ENCODE results near the gene HACD2.

Gene HACD2

GRCh38 chr3:123518892-123519485, 65.9 kb downstream of the HACD2 start:
- no peak for DNase-seq (ENCODE audit: low read depth)

GRCh38 chr3:123511726-123512125, 73.1 kb downstream of the HACD2 start:
- DNase-seq (ENCODE audit: low read depth), result no peak
- no peak for TF ChIP-seq CTCF (IDR thresholded peaks at IDR 0.05; ENCODE audit: control insufficient read depth, insufficient read depth, low read depth, low read length, missing control alignments)
- no peak overlapping the region for H3K4me3 ChIP-seq (ENCODE audit: control insufficient read depth, low read depth, low read length)

More at GRCh38 chr3:123518892-123519485, 65.9 kb downstream of the HACD2 start:
- H3K4me3 ChIP-seq (ENCODE audit: control insufficient read depth, low read depth, low read length), result no peak overlapping the region
- TF ChIP-seq CTCF (IDR thresholded peaks at IDR 0.05; ENCODE audit: control insufficient read depth, insufficient read depth, low read depth, low read length, missing control alignments), result no peak

- no peak for TF ChIP-seq CTCF (IDR thresholded peaks at IDR 0.05; ENCODE audit: control insufficient read depth, insufficient read depth, low read depth, low read length, missing control alignments)
These were observed 73.8 kb downstream of the HACD2 start for GRCh38 chr3:123511084-123511483.

GRCh38 chr3:123508178-123508577, 76.7 kb downstream of the HACD2 start:
- TF ChIP-seq CTCF (IDR thresholded peaks at IDR 0.05; ENCODE audit: control insufficient read depth, insufficient read depth, low read depth, low read length, missing control alignments), result no peak
- DNase-seq (ENCODE audit: low read depth), result no peak
- H3K4me3 ChIP-seq (ENCODE audit: control insufficient read depth, low read depth, low read length), result no peak overlapping the region

More at GRCh38 chr3:123511084-123511483, 73.8 kb downstream of the HACD2 start:
- no peak overlapping the region for H3K4me3 ChIP-seq (ENCODE audit: control insufficient read depth, low read depth, low read length)
- DNase-seq (ENCODE audit: low read depth), result no peak

- DNase-seq (ENCODE audit: low read depth), result no peak
- H3K4me3 ChIP-seq (ENCODE audit: control insufficient read depth, low read depth, low read length), result no peak overlapping the region
- no peak for TF ChIP-seq CTCF (IDR thresholded peaks at IDR 0.05; ENCODE audit: control insufficient read depth, insufficient read depth, low read depth, low read length, missing control alignments)
These were observed 79.0 kb downstream of the HACD2 start for GRCh38 chr3:123505820-123506219.

- TF ChIP-seq CTCF (IDR thresholded peaks at IDR 0.05; ENCODE audit: control insufficient read depth, insufficient read depth, low read depth, low read length, missing control alignments), result no peak
- no peak overlapping the region for H3K4me3 ChIP-seq (ENCODE audit: control insufficient read depth, low read depth, low read length)
- no peak for DNase-seq (ENCODE audit: low read depth)
These were observed 81.7 kb downstream of the HACD2 start for GRCh38 chr3:123503203-123503602.
